ENCODE measurements around the gene ARMC5. TPM values are rescaled to one million over a fixed set of nuclear protein-coding genes. Genes with fewer than 3 reads are reported as not detected.

The ARMC5 gene
- polyA plus RNA-seq, 1 of the 3 experiments (the other 2 are of a cell fraction) = 8.9 TPM

DNA sequence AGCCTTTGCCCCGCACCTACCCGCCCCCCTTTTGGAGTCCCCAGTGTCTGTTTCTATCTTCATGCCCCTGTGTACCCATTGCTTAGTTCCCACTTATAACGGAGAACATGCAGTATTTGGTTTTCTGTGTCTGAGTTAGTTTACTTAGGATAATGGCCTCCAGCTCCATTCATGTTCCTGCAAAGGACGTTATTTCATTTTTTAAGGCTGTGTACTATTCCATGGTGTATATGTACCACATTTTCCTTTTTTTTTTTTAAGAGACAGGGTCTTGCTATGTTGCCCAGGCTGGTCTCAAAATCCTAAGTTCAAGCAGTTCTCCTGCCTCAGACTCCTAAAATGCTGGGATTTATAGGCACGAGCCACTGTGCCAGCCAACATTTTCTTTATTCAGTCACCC, 8.6 kb downstream of the ARMC5 start:
- Histone ChIP-seq H3K36me3 (replicated peaks in 1 of 2; ENCODE audit: control insufficient read depth in 1 of 2, insufficient read depth in 2 of 2, low read length in 1 of 2) (peaks cover 0 to 13% of the 10 kb centered on the region in 2 experiments), H3F3A (replicated peaks; ENCODE audit: insufficient read depth) (peaks cover 18% of the 10 kb centered on the region), H3K9ac (no peak overlapping the region), H4K20me1 (ENCODE audit: insufficient read depth) (no peaks in the 10 kb centered on the region), H3K79me2 (ENCODE audit: insufficient read depth) (peaks cover 23% of the 10 kb centered on the region), H3K9me3 (no peaks in the 10 kb centered on the region), H3K4me3 (ENCODE audit: low read depth in 2 of 2, low read length in 1 of 2) (no peak overlapping the region), H2AFZ (ENCODE audit: low read depth) (no peak overlapping the region), H3K27me3 (ENCODE audit: insufficient read depth) (no peaks in the 10 kb centered on the region), H3K4me1 (ENCODE audit: control insufficient read depth in 1 of 2, insufficient read depth in 2 of 2, low read depth in 1 of 2, low read length in 1 of 2) (peaks cover 0 to 5% of the 10 kb centered on the region in 2 experiments; a peak in 1 of 4 replicates), H3K27ac (ENCODE audit: low read depth in 2 of 2, low read length in 1 of 2) (no peak overlapping the region), H3K9me2 (no peaks in the 10 kb centered on the region), H3K4me2 (no peak overlapping the region)
- ChIA-PET CTCF (interaction anchor here (5.7 kb wide), 1 partner anchor 8 kb away, joined by 68 read pairs; the partner anchor contains the start of gene ARMC5), POLR2A (interaction anchor here (0.9 kb wide), 1 partner anchor 9 kb away, joined by 3 read pairs; no protein-coding TSS in a partner anchor)
- no peak for TF ChIP-seq SMC3 (IDR thresholded peaks at IDR 0.05; ENCODE audit: low read depth, low read length)
- TF ChIP-seq, protein P1, sequence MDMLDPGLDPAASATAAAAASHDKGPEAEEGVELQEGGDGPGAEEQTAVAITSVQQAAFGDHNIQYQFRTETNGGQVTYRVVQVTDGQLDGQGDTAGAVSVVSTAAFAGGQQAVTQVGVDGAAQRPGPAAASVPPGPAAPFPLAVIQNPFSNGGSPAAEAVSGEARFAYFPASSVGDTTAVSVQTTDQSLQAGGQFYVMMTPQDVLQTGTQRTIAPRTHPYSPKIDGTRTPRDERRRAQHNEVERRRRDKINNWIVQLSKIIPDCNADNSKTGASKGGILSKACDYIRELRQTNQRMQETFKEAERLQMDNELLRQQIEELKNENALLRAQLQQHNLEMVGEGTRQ (IDR thresholded peaks at IDR 0.05; ENCODE audit: borderline replicate concordance, low read depth, low read length) = no peak
- no peak for TF ChIP-seq SIN3A (IDR thresholded peaks at IDR 0.05; ENCODE audit: borderline replicate concordance, low read depth, low read length)
- DNase-seq = no peak
- WGBS (ENCODE audit: low lambda C conversion rate) = 82% methylated on average over 5 of the region's 5 CpGs

DNA sequence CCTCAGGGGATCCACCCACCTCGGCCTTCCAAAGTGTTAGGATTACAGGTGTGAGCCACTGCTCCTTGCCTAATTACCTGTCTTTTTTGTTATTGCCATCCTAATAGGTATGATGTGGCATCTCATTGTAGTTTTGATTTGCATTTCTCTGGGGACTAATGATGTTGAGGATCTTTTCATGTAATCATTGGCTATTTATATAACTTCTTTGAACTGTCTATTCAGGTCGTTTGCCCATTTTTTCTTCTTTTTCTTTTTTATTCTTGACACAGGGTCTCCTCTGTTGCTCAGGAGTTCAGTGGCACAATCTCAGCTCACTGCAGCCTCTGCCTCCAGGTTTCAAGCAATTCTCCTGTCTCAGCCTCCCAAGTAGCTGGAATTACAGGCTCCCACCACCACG, 11.3 kb downstream of the ARMC5 start:
- H3K9me2 ChIP-seq = no peaks in the 10 kb centered on the region
- H4K20me1 ChIP-seq (ENCODE audit: insufficient read depth) = peaks cover 16% of the 10 kb centered on the region
- peak overlapping the region; percentile 75 for H3K4me2 ChIP-seq
- 80% methylated on average over 3 of the region's 3 CpGs for WGBS (ENCODE audit: low lambda C conversion rate)
- H3K36me3 ChIP-seq (replicated peaks in 1 of 2; ENCODE audit: control insufficient read depth in 1 of 2, insufficient read depth in 2 of 2, low read length in 1 of 2) = peaks cover 22% of the 10 kb centered on the region in 2 experiments
- H3K27ac ChIP-seq (ENCODE audit: low read depth in 2 of 2, low read length in 1 of 2) = peak overlapping the region in 1 of 2 experiments; percentile 94; a peak in 1 of 4 replicates
- H3F3A ChIP-seq (replicated peaks; ENCODE audit: insufficient read depth) = peaks cover 33% of the 10 kb centered on the region
- H3K9ac ChIP-seq = peak overlapping the region; percentile 97; the same call in 1 of the 2 replicates
- no peaks in the 10 kb centered on the region for H3K9me3 ChIP-seq
- POLR2A ChIA-PET = no interaction called here
- no peak for DNase-seq
- H3K4me3 ChIP-seq (ENCODE audit: low read depth in 2 of 2, low read length in 1 of 2) = peak overlapping the region in 1 of 2 experiments; percentile 81; a peak in 1 of 4 replicates
- H2AFZ ChIP-seq (ENCODE audit: low read depth) = no peak overlapping the region
- CTCF ChIA-PET = interaction anchor here (0.7 to 5.7 kb wide), 2 partner anchors 11 to 33 kb away, joined by 4 to 68 read pairs; partner anchors contain the start of gene ARMC5
- H3K4me1 ChIP-seq (ENCODE audit: control insufficient read depth in 1 of 2, insufficient read depth in 2 of 2, low read depth in 1 of 2, low read length in 1 of 2) = peaks cover 0 to 12% of the 10 kb centered on the region in 2 experiments; a peak in 1 of 4 replicates
- H3K79me2 ChIP-seq (ENCODE audit: insufficient read depth) = peaks cover 45% of the 10 kb centered on the region
- no peaks in the 10 kb centered on the region for H3K27me3 ChIP-seq (ENCODE audit: insufficient read depth)
- TF ChIP-seq, protein P2, sequence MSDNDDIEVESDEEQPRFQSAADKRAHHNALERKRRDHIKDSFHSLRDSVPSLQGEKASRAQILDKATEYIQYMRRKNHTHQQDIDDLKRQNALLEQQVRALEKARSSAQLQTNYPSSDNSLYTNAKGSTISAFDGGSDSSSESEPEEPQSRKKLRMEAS (IDR thresholded peaks at IDR 0.05; ENCODE audit: low read depth) = no peak
- TF ChIP-seq EZH2phosphoT487 (IDR thresholded peaks at IDR 0.05; ENCODE audit: borderline replicate concordance, low read depth) (no peak), FOSL2 (IDR thresholded peaks at IDR 0.05; ENCODE audit: borderline replicate concordance, low read depth) (no peak), TEAD4 (IDR thresholded peaks at IDR 0.05; ENCODE audit: borderline replicate concordance, insufficient read depth) (no peak), GABPA (IDR thresholded peaks at IDR 0.05; ENCODE audit: low read depth) (no peak), FOXM1 (IDR thresholded peaks at IDR 0.05; ENCODE audit: low read depth) (no peak), MXI1 (IDR thresholded peaks at IDR 0.05; ENCODE audit: low read depth, low read length) (no peak), TCF12 (IDR thresholded peaks at IDR 0.05) (no peak), TAF1 (IDR thresholded peaks at IDR 0.05; ENCODE audit: borderline replicate concordance, low read depth, low read length) (no peak), RFX5 (IDR thresholded peaks at IDR 0.05; ENCODE audit: low read length) (no peak)
- TF ChIP-seq, protein P3, sequence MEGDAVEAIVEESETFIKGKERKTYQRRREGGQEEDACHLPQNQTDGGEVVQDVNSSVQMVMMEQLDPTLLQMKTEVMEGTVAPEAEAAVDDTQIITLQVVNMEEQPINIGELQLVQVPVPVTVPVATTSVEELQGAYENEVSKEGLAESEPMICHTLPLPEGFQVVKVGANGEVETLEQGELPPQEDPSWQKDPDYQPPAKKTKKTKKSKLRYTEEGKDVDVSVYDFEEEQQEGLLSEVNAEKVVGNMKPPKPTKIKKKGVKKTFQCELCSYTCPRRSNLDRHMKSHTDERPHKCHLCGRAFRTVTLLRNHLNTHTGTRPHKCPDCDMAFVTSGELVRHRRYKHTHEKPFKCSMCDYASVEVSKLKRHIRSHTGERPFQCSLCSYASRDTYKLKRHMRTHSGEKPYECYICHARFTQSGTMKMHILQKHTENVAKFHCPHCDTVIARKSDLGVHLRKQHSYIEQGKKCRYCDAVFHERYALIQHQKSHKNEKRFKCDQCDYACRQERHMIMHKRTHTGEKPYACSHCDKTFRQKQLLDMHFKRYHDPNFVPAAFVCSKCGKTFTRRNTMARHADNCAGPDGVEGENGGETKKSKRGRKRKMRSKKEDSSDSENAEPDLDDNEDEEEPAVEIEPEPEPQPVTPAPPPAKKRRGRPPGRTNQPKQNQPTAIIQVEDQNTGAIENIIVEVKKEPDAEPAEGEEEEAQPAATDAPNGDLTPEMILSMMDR (IDR thresholded peaks at IDR 0.05) = no peak
- TF ChIP-seq, protein P4, sequence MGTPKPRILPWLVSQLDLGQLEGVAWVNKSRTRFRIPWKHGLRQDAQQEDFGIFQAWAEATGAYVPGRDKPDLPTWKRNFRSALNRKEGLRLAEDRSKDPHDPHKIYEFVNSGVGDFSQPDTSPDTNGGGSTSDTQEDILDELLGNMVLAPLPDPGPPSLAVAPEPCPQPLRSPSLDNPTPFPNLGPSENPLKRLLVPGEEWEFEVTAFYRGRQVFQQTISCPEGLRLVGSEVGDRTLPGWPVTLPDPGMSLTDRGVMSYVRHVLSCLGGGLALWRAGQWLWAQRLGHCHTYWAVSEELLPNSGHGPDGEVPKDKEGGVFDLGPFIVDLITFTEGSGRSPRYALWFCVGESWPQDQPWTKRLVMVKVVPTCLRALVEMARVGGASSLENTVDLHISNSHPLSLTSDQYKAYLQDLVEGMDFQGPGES (IDR thresholded peaks at IDR 0.05; ENCODE audit: low read depth, low read length) = no peak
